ENCODE data around the gene TM9SF4.

The TM9SF4 gene

GRCh38 chr20:32109392-32110172, at the start of gene TM9SF4:
Gene TM9SF4, plus strand, starts transcription at chr20:32109714. Its CDS starts 27 bp downstream, at chr20:32109741.
- DNase-seq (ENCODE audit: low spot score), result peak; percentile 95
- peak; percentile 86 for FAIRE-seq

GRCh38 chr20:32062776-32063170, 46.7 kb upstream of the TM9SF4 start:
- DNase-seq (ENCODE audit: low spot score) (no peak), FAIRE-seq (no peak)

- FAIRE-seq (no peak), DNase-seq (ENCODE audit: low spot score) (no peak)
These were observed 45.8 kb upstream of the TM9SF4 start for GRCh38 chr20:32063695-32064094.

- FAIRE-seq, result no peak
These were observed 44.8 kb upstream of the TM9SF4 start for GRCh38 chr20:32064667-32065066.

GRCh38 chr20:32067234-32067821, 42.2 kb upstream of the TM9SF4 start:
- peak; percentile 87 for FAIRE-seq
- peak; percentile 79 for DNase-seq (ENCODE audit: low spot score)

More at GRCh38 chr20:32064667-32065066, 44.8 kb upstream of the TM9SF4 start:
- DNase-seq (ENCODE audit: low spot score), result no peak

- DNase-seq (ENCODE audit: low spot score) (no peak), FAIRE-seq (no peak)
These were observed 41.3 kb upstream of the TM9SF4 start for GRCh38 chr20:32068174-32068573.

GRCh38 chr20:32069711-32070110, 39.8 kb upstream of the TM9SF4 start:
- no peak for FAIRE-seq
- no peak for DNase-seq (ENCODE audit: low spot score)

GRCh38 chr20:32070282-32070681, 39.2 kb upstream of the TM9SF4 start:
- FAIRE-seq (no peak), DNase-seq (ENCODE audit: low spot score) (no peak)

GRCh38 chr20:32070690-32071213, 38.8 kb upstream of the TM9SF4 start:
- DNase-seq (ENCODE audit: low spot score) (no peak), FAIRE-seq (no peak)

GRCh38 chr20:32071395-32072167, 37.9 kb upstream of the TM9SF4 start:
- FAIRE-seq (no peak), DNase-seq (ENCODE audit: low spot score) (no peak)

- DNase-seq (ENCODE audit: low spot score), result peak; percentile 37
- no peak for FAIRE-seq
These were observed 37.3 kb upstream of the TM9SF4 start for GRCh38 chr20:32072168-32072750.

GRCh38 chr20:32075534-32075933, 34.0 kb upstream of the TM9SF4 start:
- no peak for FAIRE-seq
- DNase-seq (ENCODE audit: low spot score), result no peak

GRCh38 chr20:32077190-32077589, 32.3 kb upstream of the TM9SF4 start:
- peak; percentile 66 for FAIRE-seq
- DNase-seq (ENCODE audit: low spot score), result no peak

- DNase-seq (ENCODE audit: low spot score) (no peak), FAIRE-seq (no peak)
These were observed 31.2 kb upstream of the TM9SF4 start for GRCh38 chr20:32078322-32078721.

GRCh38 chr20:32078791-32079190, 30.7 kb upstream of the TM9SF4 start:
- FAIRE-seq (no peak), DNase-seq (ENCODE audit: low spot score) (no peak)

GRCh38 chr20:32079655-32080109, 29.8 kb upstream of the TM9SF4 start:
- FAIRE-seq (no peak), DNase-seq (ENCODE audit: low spot score) (no peak)

GRCh38 chr20:32080783-32081182, 28.7 kb upstream of the TM9SF4 start:
- no peak for FAIRE-seq
- DNase-seq (ENCODE audit: low spot score), result no peak

- DNase-seq (ENCODE audit: low spot score) (no peak), FAIRE-seq (no peak)
These were observed 26.0 kb upstream of the TM9SF4 start for GRCh38 chr20:32083469-32083868.

GRCh38 chr20:32087070-32087469, 22.4 kb upstream of the TM9SF4 start:
- DNase-seq (ENCODE audit: low spot score) (no peak), FAIRE-seq (no peak)

GRCh38 chr20:32088759-32089158, 20.8 kb upstream of the TM9SF4 start:
- DNase-seq (ENCODE audit: low spot score), result no peak
- no peak for FAIRE-seq

- no peak for FAIRE-seq
- DNase-seq (ENCODE audit: low spot score), result no peak
These were observed 19.7 kb upstream of the TM9SF4 start for GRCh38 chr20:32089637-32090362.

Measured in urothelium cell line (cell line).